Stimulated activated CD4-positive, alpha-beta T cell treated with anti-CD3 and anti-CD28 coated beads, TNF-alpha, amount 100 ng/mL, for 1 hour (primary cell): ENCODE measurements around the gene PPP1R3E.

Source experiments
- DNase-seq, 3 donors: peaks; one replicate each; pipeline ENCODE4 v3.0.0-alpha.2; 2020; ENCODE audit warnings: low read depth in 3 of 3, low spot score in 1 of 3

The PPP1R3E gene

GRCh38 chr14:23249824-23250223 lies 52.8 kb downstream of the PPP1R3E start:
- DNase-seq, result no peak

GRCh38 chr14:23248601-23249000 lies 54.1 kb downstream of the PPP1R3E start:
- no peak for DNase-seq
